ENCODE data around the gene ANKS1B.

GRCh38 chr12:98970950-98971349, 1013.8 kb downstream of the ANKS1B start:
- TF ChIP-seq CTCF (IDR thresholded peaks at IDR 0.05 in 2 of 3, conservative IDR thresholded peaks at IDR 0.05 in 1 of 3; ENCODE audit: borderline replicate concordance in 1 of 3, insufficient read depth in 1 of 3, low read depth in 2 of 3, low read length in 2 of 3) (no peak), EZH2 (IDR thresholded peaks at IDR 0.05) (no peak)

Measured in HCT116 (cell line).